ENCODE measurements around the gene SIAH2.

- TF ChIP-seq CTCF (IDR thresholded peaks at IDR 0.05) (no peak), ETV6 (CRISPR knock-in tag; IDR thresholded peaks at IDR 0.05) (no peak), KAT7 (CRISPR knock-in tag; IDR thresholded peaks at IDR 0.05; ENCODE audit: borderline replicate concordance) (no peak), CBFB (CRISPR knock-in tag; IDR thresholded peaks at IDR 0.05; ENCODE audit: low read depth) (no peak)
- TF ChIP-seq, protein P1, sequence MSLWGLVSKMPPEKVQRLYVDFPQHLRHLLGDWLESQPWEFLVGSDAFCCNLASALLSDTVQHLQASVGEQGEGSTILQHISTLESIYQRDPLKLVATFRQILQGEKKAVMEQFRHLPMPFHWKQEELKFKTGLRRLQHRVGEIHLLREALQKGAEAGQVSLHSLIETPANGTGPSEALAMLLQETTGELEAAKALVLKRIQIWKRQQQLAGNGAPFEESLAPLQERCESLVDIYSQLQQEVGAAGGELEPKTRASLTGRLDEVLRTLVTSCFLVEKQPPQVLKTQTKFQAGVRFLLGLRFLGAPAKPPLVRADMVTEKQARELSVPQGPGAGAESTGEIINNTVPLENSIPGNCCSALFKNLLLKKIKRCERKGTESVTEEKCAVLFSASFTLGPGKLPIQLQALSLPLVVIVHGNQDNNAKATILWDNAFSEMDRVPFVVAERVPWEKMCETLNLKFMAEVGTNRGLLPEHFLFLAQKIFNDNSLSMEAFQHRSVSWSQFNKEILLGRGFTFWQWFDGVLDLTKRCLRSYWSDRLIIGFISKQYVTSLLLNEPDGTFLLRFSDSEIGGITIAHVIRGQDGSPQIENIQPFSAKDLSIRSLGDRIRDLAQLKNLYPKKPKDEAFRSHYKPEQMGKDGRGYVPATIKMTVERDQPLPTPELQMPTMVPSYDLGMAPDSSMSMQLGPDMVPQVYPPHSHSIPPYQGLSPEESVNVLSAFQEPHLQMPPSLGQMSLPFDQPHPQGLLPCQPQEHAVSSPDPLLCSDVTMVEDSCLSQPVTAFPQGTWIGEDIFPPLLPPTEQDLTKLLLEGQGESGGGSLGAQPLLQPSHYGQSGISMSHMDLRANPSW (CRISPR knock-in tag; conservative IDR thresholded peaks at IDR 0.05; ENCODE audit: low read depth) = no peak
Measured at GRCh38 chr3:150733373-150733935, 29.5 kb downstream of the SIAH2 start.

Data from WTC11 (cell line).